Hepatocyte (in vitro differentiated cells): ENCODE data around the gene LMTK2. TPM values are rescaled to one million over a fixed set of nuclear protein-coding genes. Genes with fewer than 3 reads are reported as not detected.

Source experiments
- DNase-seq: peaks from one replicate; pipeline ENCODE4 v3.0.0-alpha.2; 2016; ENCODE audit warnings: low spot score
- H2AFZ ChIP-seq: fragments of 200-600 bp; sonication (generic); 2 replicates; pipeline ENCODE4 v1.6.0; 2016; ENCODE audit warnings: antibody characterized with exemption, mild to moderate bottlenecking
- H3K27ac ChIP-seq: fragments of 200-600 bp; sonication (generic); 2 replicates; pipeline ENCODE4 v1.5.1; 2016; ENCODE audit warnings: mild to moderate bottlenecking
- H3K27me3 ChIP-seq: fragments of 200-600 bp; sonication (generic); 2 replicates; pipeline ENCODE4 v1.6.1; 2016
- H3K36me3 ChIP-seq: fragments of 200-600 bp; sonication (generic); replicated peaks from 2 replicates; pipeline ENCODE4 v1.5.1; 2016; ENCODE audit warnings: low read depth; ENCODE audit not compliant: insufficient read depth
- H3K4me1 ChIP-seq: fragments of 200-600 bp; sonication (generic); 2 replicates; pipeline ENCODE4 v1.5.1; 2016; ENCODE audit warnings: mild to moderate bottlenecking, moderate library complexity; ENCODE audit not compliant: insufficient read depth
- H3K4me2 ChIP-seq: fragments of 200-600 bp; sonication (generic); 2 replicates; pipeline ENCODE4 v1.6.0; 2016
- H3K4me3 ChIP-seq: fragments of 200-600 bp; sonication (generic); 2 replicates; pipeline ENCODE4 v1.5.1; 2016; ENCODE audit warnings: mild to moderate bottlenecking
- H3K79me2 ChIP-seq: fragments of 200-600 bp; sonication (generic); 2 replicates; pipeline ENCODE4 v1.6.0; 2017; ENCODE audit warnings: mild to moderate bottlenecking
- H3K9me2 ChIP-seq: fragments of 200-600 bp; sonication (generic); replicated peaks from 2 replicates; pipeline ENCODE4 v1.6.0; 2017; ENCODE audit warnings: mild to moderate bottlenecking; ENCODE audit not compliant: insufficient read depth
- H3K9me3 ChIP-seq: fragments of 200-600 bp; sonication (generic); 2 replicates; pipeline ENCODE4 v1.5.1; 2016; ENCODE audit warnings: low read depth, mild to moderate bottlenecking
- H4K20me1 ChIP-seq: fragments of 200-600 bp; sonication (generic); 2 replicates; pipeline ENCODE4 v1.6.0; 2016; ENCODE audit warnings: mild to moderate bottlenecking; ENCODE audit not compliant: insufficient read depth, poor library complexity, severe bottlenecking
- EZH2 ChIP-seq: fragments of 200-600 bp; sonication (generic); IDR thresholded peaks from 2 replicates; pipeline ENCODE4 v1.6.1; 2016; ENCODE audit warnings: antibody characterized with exemption, mild to moderate bottlenecking, borderline replicate concordance
- EZH2phosphoT487 ChIP-seq: fragments of 200-600 bp; sonication (generic); IDR thresholded peaks from one replicate; pipeline ENCODE4 v1.6.1; 2018; ENCODE audit warnings: antibody characterized with exemption, mild to moderate bottlenecking, low read depth, moderate library complexity; ENCODE audit not compliant: unreplicated experiment, severe bottlenecking
- WGBS: methylation state at CpG from one replicate; pipeline ENCODE4 v1.1.6; 2016; ENCODE audit warnings: low lambda C conversion rate; ENCODE audit errors: missing lambda C conversion rate; 5-methylcytosine and 5-hydroxymethylcytosine counted together
- polyA plus RNA-seq: library from polyadenylated mRNA; unstranded; fragments of >200 nt; fragmentation: Nextera tagmentation; extraction: Ambion mirVana; gene quantifications from 2 replicates; pipeline ENCODE4 v1.2.1, GENCODE V29; 2016
- total RNA-seq: library from RNA; depleted of rRNA; stranded (reverse); fragments of >200 nt; gene quantifications from 2 replicates; pipeline ENCODE4 v1.2.3, GENCODE V29; 2014
- TF ChIP-seq, protein P1 (sequence below): fragments of 200-600 bp; sonication (generic); IDR thresholded peaks from 2 replicates; pipeline ENCODE4 v1.5.1; 2016; ENCODE audit warnings: antibody characterized with exemption, mild to moderate bottlenecking; ENCODE audit not compliant: poor library complexity

Gene LMTK2
- total and polyA plus RNA-seq, 2 experiments from 2014 or later = 5.0 to 13.1 TPM

DNA sequence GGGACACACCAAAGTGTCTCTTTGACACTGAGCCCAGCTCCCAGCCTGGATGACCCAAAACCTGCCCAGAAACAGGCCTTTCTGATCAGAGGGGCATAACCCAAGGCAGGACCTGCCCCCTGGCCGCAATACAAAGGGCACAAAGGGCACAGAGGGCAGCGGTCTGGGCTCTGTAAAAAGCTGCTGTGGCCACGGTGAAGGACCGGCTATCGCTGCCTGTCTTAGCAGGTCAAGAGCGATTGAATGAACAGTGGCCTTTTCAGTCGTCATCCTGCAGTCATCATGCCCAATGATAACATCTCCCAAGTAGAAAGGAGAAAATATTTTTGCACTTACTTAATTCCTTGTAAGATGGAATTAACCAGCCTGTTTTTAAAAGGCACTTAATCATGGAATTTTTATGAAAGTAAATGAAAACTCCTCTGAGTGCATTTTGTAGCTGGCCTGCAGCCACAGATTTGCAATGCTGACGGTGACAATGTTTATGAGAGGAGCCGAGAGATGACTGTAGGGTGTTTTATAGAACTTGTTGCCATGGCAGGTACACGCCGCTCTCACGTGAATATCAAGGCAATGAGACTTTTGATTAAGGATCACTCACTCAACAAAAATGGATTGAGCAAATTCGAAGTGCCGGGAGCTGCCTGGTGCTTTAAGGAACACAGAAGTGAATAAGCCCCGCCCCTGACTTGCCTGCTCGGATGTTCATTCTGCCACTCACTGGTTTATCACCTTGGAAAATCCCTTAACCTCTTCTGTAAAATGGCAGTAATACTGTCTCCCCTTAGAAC lies 57.2 kb downstream of the LMTK2 start:
- Histone ChIP-seq H3K27me3 (no peaks in the 10 kb centered on the region), H3K4me1 (no peaks in the 10 kb centered on the region), H3K9me3 (no peaks in the 10 kb centered on the region), H3K79me2 (no peaks in the 10 kb centered on the region), H4K20me1 (no peaks in the 10 kb centered on the region), H3K4me3 (no peak overlapping the region), H3K9me2 (no peaks in the 10 kb centered on the region), H3K4me2 (no peak overlapping the region), H3K27ac (peak overlapping the region; percentile 8), H2AFZ (no peak overlapping the region), H3K36me3 (no peaks in the 10 kb centered on the region)
- TF ChIP-seq EZH2 (no peak), EZH2phosphoT487 (no peak)
- TF ChIP-seq, protein P1, sequence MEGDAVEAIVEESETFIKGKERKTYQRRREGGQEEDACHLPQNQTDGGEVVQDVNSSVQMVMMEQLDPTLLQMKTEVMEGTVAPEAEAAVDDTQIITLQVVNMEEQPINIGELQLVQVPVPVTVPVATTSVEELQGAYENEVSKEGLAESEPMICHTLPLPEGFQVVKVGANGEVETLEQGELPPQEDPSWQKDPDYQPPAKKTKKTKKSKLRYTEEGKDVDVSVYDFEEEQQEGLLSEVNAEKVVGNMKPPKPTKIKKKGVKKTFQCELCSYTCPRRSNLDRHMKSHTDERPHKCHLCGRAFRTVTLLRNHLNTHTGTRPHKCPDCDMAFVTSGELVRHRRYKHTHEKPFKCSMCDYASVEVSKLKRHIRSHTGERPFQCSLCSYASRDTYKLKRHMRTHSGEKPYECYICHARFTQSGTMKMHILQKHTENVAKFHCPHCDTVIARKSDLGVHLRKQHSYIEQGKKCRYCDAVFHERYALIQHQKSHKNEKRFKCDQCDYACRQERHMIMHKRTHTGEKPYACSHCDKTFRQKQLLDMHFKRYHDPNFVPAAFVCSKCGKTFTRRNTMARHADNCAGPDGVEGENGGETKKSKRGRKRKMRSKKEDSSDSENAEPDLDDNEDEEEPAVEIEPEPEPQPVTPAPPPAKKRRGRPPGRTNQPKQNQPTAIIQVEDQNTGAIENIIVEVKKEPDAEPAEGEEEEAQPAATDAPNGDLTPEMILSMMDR = no peak
- 68% methylated on average over 16 of the region's 16 CpGs for WGBS
- DNase-seq = peak; percentile 54

DNA sequence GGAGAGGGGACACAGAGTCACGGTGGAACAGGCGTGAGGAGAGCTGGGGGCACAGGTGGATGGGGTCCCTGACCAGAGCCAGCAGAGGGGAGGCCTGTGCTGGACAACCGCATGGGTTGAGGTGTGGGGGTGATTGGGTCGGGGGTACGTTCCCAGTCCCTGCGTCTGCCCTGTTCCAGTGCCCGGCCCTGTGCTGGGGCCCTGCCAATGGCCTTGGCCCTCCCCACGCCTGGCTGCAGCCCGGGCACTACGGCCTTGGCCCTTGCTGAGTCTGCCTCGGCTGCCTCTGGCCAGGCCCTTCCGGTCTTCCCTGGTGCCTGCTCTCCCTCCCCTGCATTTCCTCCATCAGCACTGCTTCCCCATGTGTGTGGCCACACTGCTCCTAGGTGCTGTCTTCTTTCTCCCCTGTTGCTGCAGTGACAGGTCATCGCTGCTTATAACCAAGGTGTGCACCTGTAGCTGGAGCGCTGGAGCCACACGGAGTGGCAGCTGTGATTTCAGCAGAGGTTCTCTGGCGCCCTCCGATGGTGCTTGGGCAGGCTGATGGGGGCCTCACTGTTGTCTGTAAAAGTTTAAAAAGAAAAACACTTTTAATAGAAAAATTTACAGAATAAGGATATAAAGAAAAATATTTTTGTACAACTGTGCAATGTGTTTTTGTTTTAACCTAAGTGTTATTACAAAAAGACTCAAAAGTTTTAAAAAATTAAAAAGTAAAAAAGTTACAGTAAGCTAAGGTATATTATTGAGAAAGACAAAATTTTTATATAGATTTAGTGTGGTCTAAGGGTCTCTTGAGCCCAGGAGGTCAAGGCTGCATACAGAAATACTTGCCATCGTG lies 59.4 kb downstream of the LMTK2 start:
- H3K27ac ChIP-seq = no peak overlapping the region
- no peaks in the 10 kb centered on the region for H3K27me3 ChIP-seq

DNA sequence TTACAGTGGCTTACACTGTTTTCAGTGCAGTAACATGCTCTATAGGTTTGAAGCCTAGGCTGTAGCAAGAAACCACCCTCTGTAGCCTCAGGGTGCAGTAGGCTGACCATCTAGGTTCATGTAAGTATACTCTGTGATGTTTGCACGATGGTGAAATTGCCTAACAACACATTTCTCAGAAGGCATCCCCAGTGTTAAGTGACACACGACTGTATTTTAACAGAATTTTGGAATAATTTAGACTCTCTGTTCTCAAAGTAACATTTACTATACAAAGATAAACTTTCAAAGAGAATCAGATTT lies 60.0 kb downstream of the LMTK2 start:
- no peak overlapping the region for H2AFZ ChIP-seq
- H4K20me1 ChIP-seq = no peaks in the 10 kb centered on the region
- H3K9me2 ChIP-seq = no peaks in the 10 kb centered on the region
- no peaks in the 10 kb centered on the region for H3K4me1 ChIP-seq
- no peak overlapping the region for H3K4me2 ChIP-seq
- no peaks in the 10 kb centered on the region for H3K9me3 ChIP-seq
- no peaks in the 10 kb centered on the region for H3K27me3 ChIP-seq
- no peak overlapping the region for H3K27ac ChIP-seq
- 78% methylated on average over 2 of the region's 2 CpGs for WGBS
- no peak overlapping the region for H3K4me3 ChIP-seq
- DNase-seq = no peak
- H3K79me2 ChIP-seq = no peaks in the 10 kb centered on the region
- H3K36me3 ChIP-seq = no peaks in the 10 kb centered on the region
- TF ChIP-seq, protein P1 = no peak
- TF ChIP-seq EZH2 = no peak

More for the DNA sequence above, 59.4 kb downstream of the LMTK2 start:
- WGBS = 71% methylated on average over 16 of the region's 18 CpGs
- H3K79me2 ChIP-seq = no peaks in the 10 kb centered on the region
- H4K20me1 ChIP-seq = no peaks in the 10 kb centered on the region
- no peaks in the 10 kb centered on the region for H3K9me2 ChIP-seq
- no peak overlapping the region for H3K4me3 ChIP-seq
- peak; percentile 79 for DNase-seq
- no peak overlapping the region for H2AFZ ChIP-seq
- H3K9me3 ChIP-seq = no peaks in the 10 kb centered on the region
- H3K36me3 ChIP-seq = no peaks in the 10 kb centered on the region
- no peaks in the 10 kb centered on the region for H3K4me1 ChIP-seq
- TF ChIP-seq, protein P1 = peak; percentile 68
- no peak for TF ChIP-seq EZH2phosphoT487
- no peak for TF ChIP-seq EZH2
- no peak overlapping the region for H3K4me2 ChIP-seq
